ENCODE measurements around the gene NAIF1.

Gene NAIF1

GRCh38 chr9:128102196-128102595, 35.1 kb upstream of the NAIF1 start:
- no peak for DNase-seq (ENCODE audit: low read depth)

DNA sequence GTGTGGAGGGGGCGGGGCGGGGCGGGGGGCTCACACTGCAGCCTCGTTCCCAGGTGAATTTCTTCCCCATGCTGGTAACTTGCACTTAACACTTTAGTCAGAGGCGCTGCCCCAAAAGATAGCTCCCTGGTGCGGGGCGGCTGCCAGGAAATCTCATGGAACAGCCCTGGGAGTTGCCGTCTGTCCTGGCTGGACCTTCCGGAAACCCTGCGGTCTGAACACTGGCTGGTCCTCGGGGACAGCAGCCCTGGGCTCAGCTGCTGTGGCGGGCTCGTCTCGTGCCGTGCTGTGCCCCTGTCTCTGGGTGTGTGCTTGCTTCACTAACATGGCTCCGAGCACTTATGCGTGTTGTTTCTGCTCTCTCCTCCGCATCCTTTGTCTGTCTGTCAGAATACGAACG, 34.6 kb upstream of the NAIF1 start:
- DNase-seq (ENCODE audit: low read depth), result no peak

DNA sequence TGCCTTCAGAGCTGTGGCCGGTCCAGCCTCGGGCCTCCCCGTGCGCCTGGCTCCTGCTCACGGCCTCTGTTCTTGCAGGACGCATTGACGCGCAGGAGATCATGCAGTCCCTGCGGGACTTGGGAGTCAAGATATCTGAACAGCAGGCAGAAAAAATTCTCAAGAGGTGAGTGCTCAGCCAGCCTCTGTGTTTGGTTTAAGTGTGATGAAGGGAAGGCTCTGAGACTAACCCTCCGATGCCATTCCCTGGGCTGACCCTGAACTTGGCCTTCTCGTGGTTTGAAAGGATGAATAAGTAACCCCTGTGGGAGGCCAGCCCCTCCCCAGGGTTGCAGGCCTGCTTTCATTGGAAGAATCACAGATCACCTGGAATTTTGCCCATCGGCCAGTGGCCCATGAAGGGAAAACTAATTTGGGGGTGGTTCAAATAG, 34.1 kb upstream of the NAIF1 start:
- DNase-seq (ENCODE audit: low read depth), result no peak

- DNase-seq (ENCODE audit: low read depth), result no peak
These were observed 33.5 kb upstream of the NAIF1 start for GRCh38 chr9:128100581-128100980.

DNA sequence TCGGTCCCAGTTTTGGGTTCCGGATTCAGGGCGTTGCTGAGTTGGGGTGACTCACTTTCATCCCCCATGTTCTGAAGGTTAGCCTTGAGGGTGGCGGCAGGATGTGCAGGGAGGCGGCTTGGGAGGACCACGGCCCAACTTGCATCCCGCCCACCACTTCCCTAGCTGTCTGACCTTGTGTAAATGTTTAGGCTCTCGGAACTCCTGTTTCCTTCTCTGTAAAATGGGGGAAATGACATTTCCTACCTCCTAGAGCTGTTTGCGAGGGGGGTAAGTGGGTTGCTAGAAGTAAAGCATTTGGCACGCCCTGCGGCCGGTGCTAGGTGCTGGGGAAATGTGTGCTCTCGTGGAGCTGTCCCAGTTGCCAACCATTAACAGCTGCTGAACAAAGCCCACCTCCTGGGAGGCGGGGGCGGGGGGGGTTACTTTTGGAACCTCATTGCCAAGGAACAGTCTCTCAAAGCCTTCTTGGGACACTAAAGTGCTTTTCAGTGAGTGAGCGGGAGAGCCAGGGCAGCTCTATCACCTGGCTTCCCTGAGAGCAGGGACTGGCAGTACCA, 32.9 kb upstream of the NAIF1 start:
- no peak for DNase-seq (ENCODE audit: low read depth)

DNA sequence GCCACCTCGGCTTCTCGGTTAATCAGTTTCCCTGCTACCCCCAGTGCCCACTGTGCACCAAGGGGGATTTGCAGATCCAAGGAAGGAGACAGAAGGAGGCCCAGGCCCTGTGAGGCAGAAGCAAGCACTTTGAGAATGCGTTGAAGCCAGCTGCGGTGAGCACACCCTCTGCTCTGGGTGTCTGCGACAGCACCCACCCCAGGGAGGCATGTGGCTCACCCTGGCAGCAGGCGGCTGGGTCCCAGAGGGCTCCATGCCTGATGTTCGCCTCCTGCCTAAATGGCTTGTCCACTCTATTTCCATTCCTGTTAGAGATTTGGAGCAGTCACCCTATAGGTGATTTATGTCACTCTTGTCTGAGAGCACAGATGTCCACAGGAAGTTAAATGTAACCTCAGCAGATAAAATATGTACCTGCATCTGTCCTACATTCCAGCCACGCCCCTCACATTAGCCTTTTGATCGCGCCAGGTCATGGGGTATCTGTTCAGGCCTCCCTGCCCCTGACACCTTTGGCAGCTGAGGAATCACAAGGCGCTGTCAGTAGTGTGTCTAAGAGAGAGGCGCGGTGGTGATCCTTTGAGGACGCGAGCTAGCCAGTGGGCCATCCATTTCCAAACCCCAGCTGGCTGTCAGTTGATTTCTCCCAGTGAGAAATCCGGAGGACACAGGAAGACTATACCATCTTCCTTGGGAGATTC, 32.3 kb upstream of the NAIF1 start:
- no peak for DNase-seq (ENCODE audit: low read depth)

DNA sequence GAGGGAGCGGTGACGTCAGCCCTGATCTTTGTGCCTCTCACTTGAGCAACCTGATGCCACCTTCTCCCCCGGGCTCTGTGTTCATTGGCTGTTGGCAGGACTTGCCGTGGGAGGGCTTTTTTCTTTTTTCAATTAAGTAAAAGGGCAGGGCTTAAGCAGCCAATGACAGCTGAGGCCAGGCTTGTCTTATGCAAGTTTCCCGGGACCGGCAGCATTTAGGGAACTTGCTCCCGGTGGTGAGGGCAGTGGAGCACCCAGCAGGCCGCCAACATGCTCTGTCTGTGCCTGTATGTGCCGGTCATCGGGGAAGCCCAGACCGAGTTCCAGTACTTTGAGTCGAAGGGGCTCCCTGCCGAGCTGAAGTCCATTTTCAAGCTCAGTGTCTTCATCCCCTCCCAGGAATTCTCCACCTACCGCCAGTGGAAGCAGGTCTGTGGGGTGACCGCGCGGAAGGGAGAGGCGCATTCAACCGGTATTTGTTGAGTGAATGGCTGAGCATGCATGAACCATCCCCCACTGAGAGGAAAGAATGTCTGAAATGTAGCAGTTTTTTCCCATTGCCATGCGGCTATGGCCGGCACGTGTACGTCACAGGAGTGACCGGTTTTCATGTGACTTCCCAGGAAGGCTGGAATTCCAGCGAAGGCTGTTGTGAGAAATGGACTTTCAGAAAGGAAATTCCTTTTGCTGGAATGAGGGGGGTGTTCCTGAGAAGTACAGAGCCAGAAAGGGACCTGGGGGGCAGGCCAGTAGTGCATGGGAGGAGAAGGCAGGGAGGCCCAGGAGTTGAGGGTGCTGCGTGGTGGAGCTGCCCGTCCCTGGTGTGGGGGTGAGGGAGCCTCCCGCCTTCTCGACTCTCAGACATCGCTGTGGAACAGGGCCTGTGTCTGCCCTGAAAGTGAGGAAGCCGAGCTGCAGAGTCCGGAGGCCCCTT, 31.4 kb upstream of the NAIF1 start:
- DNase-seq (ENCODE audit: low read depth), result peak; percentile 98

DNA sequence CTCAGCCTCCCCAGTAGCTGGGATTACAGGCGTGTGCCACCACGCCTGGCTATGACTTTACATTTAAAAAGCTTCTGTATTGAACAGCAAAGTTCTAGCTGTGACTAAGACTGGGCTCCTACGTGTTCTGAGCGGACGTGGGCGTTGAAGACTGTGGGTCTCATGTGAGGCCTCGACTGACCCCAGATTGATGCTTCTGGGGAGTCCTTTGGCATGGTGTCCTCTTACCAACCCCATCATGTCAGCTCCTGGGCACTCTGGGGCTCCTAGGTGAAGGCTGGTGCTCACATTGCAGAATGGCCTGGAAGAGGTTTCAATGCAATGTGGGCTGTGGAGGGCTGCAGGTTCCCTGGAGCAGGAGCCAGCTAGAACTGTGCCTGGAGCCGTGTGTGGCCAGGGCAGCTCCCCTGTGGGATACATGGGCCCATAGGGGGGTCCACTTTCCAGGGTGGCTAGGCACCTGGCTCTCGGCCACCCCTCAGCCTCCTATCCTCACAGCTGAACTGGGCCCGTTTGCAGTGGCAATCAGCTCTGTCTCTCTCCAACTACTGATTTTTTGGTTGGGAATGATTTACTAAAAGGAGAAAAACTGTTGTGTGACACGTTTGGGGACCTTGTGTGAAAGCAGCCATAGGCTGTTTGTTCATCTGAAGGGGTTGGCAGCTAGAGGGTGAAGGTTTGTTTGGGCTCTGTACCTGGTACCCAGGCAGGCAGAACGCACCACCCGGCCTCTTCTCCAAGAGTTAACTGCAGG, 30.6 kb upstream of the NAIF1 start:
- DNase-seq (ENCODE audit: low read depth), result no peak

GRCh38 chr9:128096616-128097536, 29.8 kb upstream of the NAIF1 start:
- no peak for DNase-seq (ENCODE audit: low read depth)

GRCh38 chr9:128094950-128095544, 27.9 kb upstream of the NAIF1 start:
- no peak for DNase-seq (ENCODE audit: low read depth)

- DNase-seq (ENCODE audit: low read depth), result peak; percentile 97
These were observed 27.2 kb upstream of the NAIF1 start for GRCh38 chr9:128094166-128094949.

- DNase-seq (ENCODE audit: low read depth), result no peak
These were observed 25.9 kb upstream of the NAIF1 start for GRCh38 chr9:128093011-128093410.

DNA sequence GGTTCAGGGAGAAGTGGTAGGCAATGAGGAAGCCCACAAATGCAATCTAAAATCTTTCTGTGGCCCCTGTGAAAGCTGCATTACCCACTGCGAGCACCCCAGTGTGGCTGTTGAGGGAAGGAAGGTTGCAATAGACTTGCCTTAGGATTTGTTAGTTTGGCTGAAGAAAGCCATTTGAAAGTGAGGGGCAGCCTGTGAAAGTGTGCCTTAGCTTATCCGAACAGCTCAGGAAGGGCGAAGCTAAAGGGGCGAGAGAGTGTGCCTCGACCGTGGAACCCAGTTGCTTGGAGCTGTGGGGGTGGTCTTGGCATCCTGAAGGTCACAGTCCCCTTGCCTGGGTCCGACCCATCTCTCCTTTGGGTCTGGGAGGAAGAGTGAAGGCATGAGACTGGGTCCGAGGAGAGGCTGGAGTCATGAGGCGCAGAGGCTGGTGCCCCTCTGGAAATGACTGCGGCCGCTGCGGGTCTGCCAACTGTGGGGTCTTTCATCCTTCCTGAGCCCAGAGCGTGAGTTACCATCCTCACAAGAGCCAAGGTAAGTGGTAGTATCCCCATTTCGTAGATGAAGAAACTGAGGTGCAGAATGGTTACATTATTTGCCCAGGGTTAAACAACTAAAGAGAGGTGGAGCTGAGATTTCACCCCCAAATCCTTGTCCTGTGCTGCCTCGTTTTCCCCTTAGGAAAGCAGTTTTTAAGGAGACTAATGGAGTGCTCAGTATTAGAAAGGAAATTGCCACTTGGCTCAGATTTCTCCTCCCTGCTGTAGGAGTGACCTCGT, 25.3 kb upstream of the NAIF1 start:
- DNase-seq (ENCODE audit: low read depth), result no peak

GRCh38 chr9:128091571-128091970, 24.5 kb upstream of the NAIF1 start:
- no peak for DNase-seq (ENCODE audit: low read depth)

GRCh38 chr9:128091144-128091543, 24.0 kb upstream of the NAIF1 start:
- peak; percentile 83 for DNase-seq (ENCODE audit: low read depth)

GRCh38 chr9:128089299-128089698, 22.2 kb upstream of the NAIF1 start:
- DNase-seq (ENCODE audit: low read depth), result no peak

- no peak for DNase-seq (ENCODE audit: low read depth)
These were observed 21.3 kb upstream of the NAIF1 start for GRCh38 chr9:128088253-128088945.

GRCh38 chr9:128087262-128087661, 20.1 kb upstream of the NAIF1 start:
- no peak for DNase-seq (ENCODE audit: low read depth)
